Testis (tissue), 3 donors: ENCODE measurements around the gene TENM4. TPM values are rescaled to one million over a fixed set of nuclear protein-coding genes. Genes with fewer than 3 reads are reported as not detected.

Experiments used
- DNase-seq: peaks from one replicate; pipeline ENCODE4 v3.0.0-alpha.2; 2019
- H3K27ac ChIP-seq, 2 donors: fragments of 200-600 bp; sonication (generic); one replicate each; pipeline ENCODE4 v1.5.1; 2019
- H3K27me3 ChIP-seq: fragments of 200-600 bp; sonication (generic); one replicate; pipeline ENCODE4 v1.5.1; 2019
- H3K36me3 ChIP-seq: fragments of 200-600 bp; sonication (generic); one replicate; pipeline ENCODE4 v1.5.1; 2017; ENCODE audit warnings: low read depth; ENCODE audit errors: missing control alignments
- H3K4me1 ChIP-seq: fragments of 200-600 bp; sonication (generic); one replicate; pipeline ENCODE4 v1.5.1; 2019
- H3K4me3 ChIP-seq, 2 donors: fragments of 200-600 bp; sonication (generic); one replicate each; pipeline ENCODE4 v1.5.1; 2017 to 2019
- H3K9me3 ChIP-seq: fragments of 200-600 bp; sonication (generic); one replicate; pipeline ENCODE4 v1.5.1; 2017
- POLR2A ChIP-seq: fragments of 450-650 bp; IDR thresholded peaks from one replicate; pipeline ENCODE4 v1.6.1; 2017; ENCODE audit warnings: antibody characterized with exemption, mild to moderate bottlenecking, moderate library complexity
- WGBS, 2 donors: methylation state at CpG; one replicate each; pipeline ENCODE4 v1.1.5; 2018; 5-methylcytosine and 5-hydroxymethylcytosine counted together
- intact Hi-C: fragments of 100-400 bp; cut with DNase I; formaldehyde crosslinking; loops from one replicate; pipeline ENCODE4 v1.15.1; 2023; ENCODE audit warnings: low total_unique reads
- polyA plus RNA-seq: library from polyadenylated mRNA; stranded (reverse); fragments of 350-450 nt; fragmentation: Illumina TruSeq; extraction: RNeasy Lipid Tissue Mini Kit (QIAGEN cat#74804); gene quantifications from one replicate; pipeline ENCODE4 v1.2.3, GENCODE V29; 2014; ENCODE audit warnings: low read depth, low replicate concordance; ENCODE audit not compliant: insufficient read depth
- total RNA-seq, 2 donors: library from RNA; depleted of rRNA; stranded (reverse); fragments of >200 nt; gene quantifications; one replicate each; pipeline ENCODE4 v1.2.3, GENCODE V29; 2016
- TF ChIP-seq, protein P1 (sequence below), 3 experiments: fragments of 450-650 bp in 2 of 3; fragments of 200-600 bp in 1 of 3; sonication (generic) in 1 of 3; IDR thresholded peaks; one replicate each; pipeline ENCODE4 v1.5.1; 2016 to 2019; ENCODE audit warnings: antibody characterized with exemption in 3 of 3, mild to moderate bottlenecking in 2 of 3, moderate library complexity in 1 of 3

The TENM4 gene
- total and polyA plus RNA-seq, 3 donors from 2014 or later, result 10.6 to 17.9 (median 11.4) TPM

GRCh38 chr11:79199729-79200354, 241.0 kb downstream of the TENM4 start:
- no peak for DNase-seq
- TF ChIP-seq, protein P1, sequence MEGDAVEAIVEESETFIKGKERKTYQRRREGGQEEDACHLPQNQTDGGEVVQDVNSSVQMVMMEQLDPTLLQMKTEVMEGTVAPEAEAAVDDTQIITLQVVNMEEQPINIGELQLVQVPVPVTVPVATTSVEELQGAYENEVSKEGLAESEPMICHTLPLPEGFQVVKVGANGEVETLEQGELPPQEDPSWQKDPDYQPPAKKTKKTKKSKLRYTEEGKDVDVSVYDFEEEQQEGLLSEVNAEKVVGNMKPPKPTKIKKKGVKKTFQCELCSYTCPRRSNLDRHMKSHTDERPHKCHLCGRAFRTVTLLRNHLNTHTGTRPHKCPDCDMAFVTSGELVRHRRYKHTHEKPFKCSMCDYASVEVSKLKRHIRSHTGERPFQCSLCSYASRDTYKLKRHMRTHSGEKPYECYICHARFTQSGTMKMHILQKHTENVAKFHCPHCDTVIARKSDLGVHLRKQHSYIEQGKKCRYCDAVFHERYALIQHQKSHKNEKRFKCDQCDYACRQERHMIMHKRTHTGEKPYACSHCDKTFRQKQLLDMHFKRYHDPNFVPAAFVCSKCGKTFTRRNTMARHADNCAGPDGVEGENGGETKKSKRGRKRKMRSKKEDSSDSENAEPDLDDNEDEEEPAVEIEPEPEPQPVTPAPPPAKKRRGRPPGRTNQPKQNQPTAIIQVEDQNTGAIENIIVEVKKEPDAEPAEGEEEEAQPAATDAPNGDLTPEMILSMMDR (IDR thresholded peaks at IDR 0.05), result no peak
- no peak for TF ChIP-seq POLR2A
- no peaks in the 10 kb centered on the region for H3K27me3 ChIP-seq
- no peaks in the 10 kb centered on the region for H3K4me1 ChIP-seq
- 79 to 80% methylated on average over 7 of the region's 7 CpGs for WGBS, 2 donors
- H3K36me3 ChIP-seq, result no peaks in the 10 kb centered on the region
- no peak overlapping the region for H3K4me3 ChIP-seq
- H3K9me3 ChIP-seq, result no peaks in the 10 kb centered on the region
- intact Hi-C loops, result no loop called here
- H3K27ac ChIP-seq, result no peak overlapping the region

DNA sequence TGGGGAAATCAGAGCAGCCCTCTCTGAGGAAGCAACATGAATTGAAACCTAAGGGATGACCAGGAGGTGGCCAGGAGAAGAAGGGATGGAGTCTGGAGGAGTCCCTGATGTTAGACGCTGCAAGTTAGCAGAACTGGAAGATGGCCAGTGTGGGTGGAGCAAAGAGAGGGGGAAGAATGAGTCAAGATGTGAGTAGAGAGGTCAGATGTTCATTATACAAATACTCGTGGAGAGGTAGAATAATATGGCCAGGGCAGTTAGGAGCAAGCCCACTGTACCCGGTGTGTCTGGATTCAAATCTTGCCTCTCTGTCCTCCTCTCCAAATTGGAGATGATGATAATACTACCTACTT, 242.0 kb downstream of the TENM4 start:
- no peaks in the 10 kb centered on the region for H3K9me3 ChIP-seq
- 70 to 75% methylated on average over 3 of the region's 3 CpGs for WGBS, 2 donors
- no peaks in the 10 kb centered on the region for H3K27me3 ChIP-seq
- H3K4me3 ChIP-seq, result no peak overlapping the region
- H3K4me1 ChIP-seq, result no peaks in the 10 kb centered on the region
- no peak for DNase-seq
- H3K27ac ChIP-seq, result no peak overlapping the region
- no peaks in the 10 kb centered on the region for H3K36me3 ChIP-seq
- TF ChIP-seq, protein P1 (IDR thresholded peaks at IDR 0.05), result no peak
- no peak for TF ChIP-seq POLR2A
- intact Hi-C loops, result no loop called here

- no peaks in the 10 kb centered on the region for H3K9me3 ChIP-seq
- WGBS, 2 donors, result 90 to 93% methylated on average over 7 of the region's 7 CpGs
- no peaks in the 10 kb centered on the region for H3K27me3 ChIP-seq
- intact Hi-C loops, result no loop called here
- no peak overlapping the region for H3K4me3 ChIP-seq
- TF ChIP-seq, protein P1 (IDR thresholded peaks at IDR 0.05), result no peak
- no peak for TF ChIP-seq POLR2A
- no peaks in the 10 kb centered on the region for H3K4me1 ChIP-seq
- DNase-seq, result no peak
- H3K36me3 ChIP-seq, result no peaks in the 10 kb centered on the region
- H3K27ac ChIP-seq, result no peak overlapping the region
Observed at GRCh38 chr11:79198203-79198897, 242.5 kb downstream of the TENM4 start.

DNA sequence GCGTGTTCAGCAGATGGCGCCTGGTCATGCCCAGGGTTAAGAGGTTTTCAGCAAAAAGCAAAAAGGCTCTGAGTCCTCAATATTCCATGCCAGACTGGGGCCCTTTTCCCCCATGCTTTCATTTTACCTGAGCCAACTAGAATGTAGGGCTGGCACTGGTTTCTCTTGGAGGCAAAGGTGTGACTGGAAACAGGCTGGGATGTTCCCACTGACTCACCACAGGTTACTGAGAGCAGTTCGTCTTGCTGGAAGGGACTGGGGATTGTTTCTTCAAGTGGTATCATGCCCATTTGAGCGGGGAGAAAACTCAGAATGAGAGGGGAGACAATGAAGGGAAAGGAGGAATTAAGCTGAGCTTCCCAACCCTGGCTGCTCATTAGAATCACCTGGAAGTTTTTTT, 243.9 kb downstream of the TENM4 start:
- no peak for DNase-seq
- no peak for TF ChIP-seq POLR2A
- TF ChIP-seq, protein P1 (IDR thresholded peaks at IDR 0.05), result no peak
- no peak overlapping the region for H3K4me3 ChIP-seq
- 94% methylated on average over 4 of the region's 4 CpGs for WGBS, 2 donors
- no peaks in the 10 kb centered on the region for H3K4me1 ChIP-seq
- no peaks in the 10 kb centered on the region for H3K27me3 ChIP-seq
- H3K27ac ChIP-seq, result no peak overlapping the region
- H3K9me3 ChIP-seq, result no peaks in the 10 kb centered on the region
- intact Hi-C loops, result no loop called here
- H3K36me3 ChIP-seq, result no peaks in the 10 kb centered on the region

- intact Hi-C loops, result no loop called here
- no peaks in the 10 kb centered on the region for H3K9me3 ChIP-seq
- DNase-seq, result no peak
- 90 to 99% methylated on average over 2 to 4 of the region's 4 CpGs for WGBS, 2 donors
- no peak for TF ChIP-seq POLR2A
- TF ChIP-seq, protein P1 (IDR thresholded peaks at IDR 0.05), result no peak
- H3K36me3 ChIP-seq, result no peaks in the 10 kb centered on the region
- no peaks in the 10 kb centered on the region for H3K27me3 ChIP-seq
- no peak overlapping the region for H3K4me3 ChIP-seq
- H3K4me1 ChIP-seq, result no peaks in the 10 kb centered on the region
- no peak overlapping the region for H3K27ac ChIP-seq
Observed at GRCh38 chr11:79195209-79195608, 245.6 kb downstream of the TENM4 start.
